Fibroblast of lung (primary cell): Measurements from ENCODE around the gene ACOT2.

Source experiments
- CTCF ChIP-seq, 2 donors: IDR thresholded peaks in 1 of 2; conservative IDR thresholded peaks in 1 of 2; 1 replicate in 1 of 2; 2 replicates in 1 of 2; pipeline ENCODE4 v1.5.1; 2011 to 2012; ENCODE audit warnings: low read length in 2 of 2, control low read depth in 1 of 2, inconsistent platforms in 1 of 2, low read depth in 1 of 2, mild to moderate bottlenecking in 1 of 2
- EZH2 ChIP-seq: IDR thresholded peaks from 2 replicates; pipeline ENCODE4 v1.5.1; 2012; ENCODE audit warnings: low read length, control low read depth, mild to moderate bottlenecking; ENCODE audit errors: missing control alignments

- TF ChIP-seq CTCF (conservative IDR thresholded peaks at IDR 0.05 in 1 of 2, IDR thresholded peaks at IDR 0.05 in 1 of 2; ENCODE audit: low read depth in 1 of 2, low read length in 2 of 2), result no peak
- TF ChIP-seq EZH2, result no peak
These were observed 44.5 kb upstream of the ACOT2 start for GRCh38 chr14:73524493-73524892.
